Smooth muscle cell (in vitro differentiated cells): Measurements from ENCODE around the gene PLEKHB2. TPM values are rescaled to one million over a fixed set of nuclear protein-coding genes. Genes with fewer than 3 reads are reported as not detected.

Source experiments
- DNase-seq: peaks from one replicate; lab custom pipeline; 2025; ENCODE audit not compliant: unreplicated experiment; lab: John Stamatoyannopoulos, UW
- H2AFZ ChIP-seq: fragments of 200-600 bp; sonication (generic); 2 replicates; pipeline ENCODE4 v1.6.0; 2016; ENCODE audit warnings: antibody characterized with exemption, low read depth, mild to moderate bottlenecking
- H3F3A ChIP-seq: fragments of 200-600 bp; sonication (generic); 2 replicates; pipeline ENCODE4 v1.6.0; 2017; ENCODE audit warnings: antibody characterized with exemption, low read depth
- H3K27ac ChIP-seq: fragments of 200-600 bp; sonication (generic); 2 replicates; pipeline ENCODE4 v1.5.1; 2016; ENCODE audit warnings: low read depth, mild to moderate bottlenecking
- H3K27me3 ChIP-seq: fragments of 200-600 bp; sonication (generic); 2 replicates; pipeline ENCODE4 v1.6.1; 2016; ENCODE audit warnings: low read depth, mild to moderate bottlenecking
- H3K36me3 ChIP-seq: fragments of 200-600 bp; sonication (generic); 2 replicates; pipeline ENCODE4 v1.5.1; 2016; ENCODE audit warnings: low read depth
- H3K4me1 ChIP-seq: fragments of 200-600 bp; sonication (generic); 2 replicates; pipeline ENCODE4 v1.5.1; 2016; ENCODE audit warnings: low read depth
- H3K4me2 ChIP-seq: fragments of 200-600 bp; sonication (generic); 2 replicates; pipeline ENCODE4 v1.6.0; 2016; ENCODE audit warnings: mild to moderate bottlenecking
- H3K4me3 ChIP-seq: fragments of 200-600 bp; sonication (generic); 2 replicates; pipeline ENCODE4 v1.5.1; 2016; ENCODE audit warnings: mild to moderate bottlenecking
- H3K79me2 ChIP-seq: fragments of 200-600 bp; sonication (generic); 2 replicates; pipeline ENCODE4 v1.6.0; 2016; ENCODE audit warnings: low read depth, mild to moderate bottlenecking
- H3K9ac ChIP-seq: fragments of 200-600 bp; sonication (generic); 2 replicates; pipeline ENCODE4 v1.6.0; 2016; ENCODE audit warnings: low read depth
- H3K9me3 ChIP-seq: fragments of 200-600 bp; sonication (generic); replicated peaks from 2 replicates; pipeline ENCODE4 v1.5.1; 2016; ENCODE audit warnings: low read depth
- H4K20me1 ChIP-seq: fragments of 200-600 bp; sonication (generic); 2 replicates; pipeline ENCODE4 v1.6.0; 2016; ENCODE audit warnings: low read depth
- CTCF ChIP-seq: fragments of 200-600 bp; sonication (generic); IDR thresholded peaks from 2 replicates; pipeline ENCODE4 v1.5.1; 2017; ENCODE audit warnings: borderline replicate concordance, mild to moderate bottlenecking, antibody characterized with exemption; ENCODE audit not compliant: insufficient read depth, poor library complexity, severe bottlenecking
- WGBS: methylation state at CpG from one replicate; pipeline ENCODE4 v1.1.7; 2016; ENCODE audit warnings: low lambda C conversion rate; 5-methylcytosine and 5-hydroxymethylcytosine counted together
- polyA plus RNA-seq: library from polyadenylated mRNA; unstranded; fragments of >200 nt; fragmentation: Nextera tagmentation; extraction: Ambion mirVana; gene quantifications from 2 replicates; pipeline ENCODE4 v1.2.1, GENCODE V29; 2016
- total RNA-seq: library from RNA; depleted of rRNA; stranded (reverse); fragments of >200 nt; gene quantifications from 2 replicates; pipeline ENCODE4 v1.2.3, GENCODE V29; 2014

The PLEKHB2 gene
- total and polyA plus RNA-seq, 2 experiments from 2014 or later: 25.7 to 33.6 TPM

- no peak overlapping the region for H3K27ac ChIP-seq
- no peak overlapping the region for H3K4me3 ChIP-seq
- no peaks in the 10 kb centered on the region for H3K27me3 ChIP-seq
- H3K9me3 ChIP-seq: no peaks in the 10 kb centered on the region
- no peak for TF ChIP-seq CTCF
- WGBS: 95% methylated on average over 2 of the region's 2 CpGs
- H4K20me1 ChIP-seq: peaks cover 27% of the 10 kb centered on the region
- H3K4me1 ChIP-seq: peaks cover 14% of the 10 kb centered on the region
- no peaks in the 10 kb centered on the region for H3K36me3 ChIP-seq
- H2AFZ ChIP-seq: no peak overlapping the region
- no peak overlapping the region for H3K9ac ChIP-seq
- DNase-seq: no peak
- H3K79me2 ChIP-seq: peaks cover 30% of the 10 kb centered on the region
- H3K4me2 ChIP-seq: no peak overlapping the region
- peaks cover 7% of the 10 kb centered on the region for H3F3A ChIP-seq
Observed at GRCh38 chr2:131103165-131103564, 2.0 kb upstream of the PLEKHB2 start.

- Histone ChIP-seq H3K4me1 (peaks cover 14% of the 10 kb centered on the region), H3K27ac (peak overlapping the region; percentile 97), H3K4me3 (peak overlapping the region; percentile 85), H4K20me1 (peaks cover 42% of the 10 kb centered on the region), H3K9ac (peak overlapping the region; percentile 88), H3K9me3 (no peaks in the 10 kb centered on the region), H3K79me2 (peaks cover 45% of the 10 kb centered on the region), H2AFZ (peak overlapping the region; percentile 83), H3K27me3 (no peaks in the 10 kb centered on the region), H3F3A (peaks cover 7% of the 10 kb centered on the region), H3K36me3 (no peaks in the 10 kb centered on the region), H3K4me2 (peak overlapping the region; percentile 89)
- DNase-seq: peak; percentile 59
- TF ChIP-seq CTCF: no peak
- WGBS: 4% methylated on average over 20 of the region's 20 CpGs
Observed at GRCh38 chr2:131104487-131105155, 515 bp upstream of the PLEKHB2 start.

GRCh38 chr2:131105950-131106801 lies 1.0 kb downstream of the PLEKHB2 start:
- Histone ChIP-seq H3F3A (peaks cover 7% of the 10 kb centered on the region), H2AFZ (no peak overlapping the region), H3K4me3 (peak overlapping the region; percentile 85), H3K9me3 (no peaks in the 10 kb centered on the region), H3K4me1 (peaks cover 14% of the 10 kb centered on the region), H3K4me2 (peak overlapping the region; percentile 89), H3K79me2 (peaks cover 60% of the 10 kb centered on the region), H3K36me3 (no peaks in the 10 kb centered on the region), H3K27me3 (no peaks in the 10 kb centered on the region), H3K27ac (peak overlapping the region; percentile 97), H3K9ac (peak overlapping the region; percentile 88), H4K20me1 (peaks cover 55% of the 10 kb centered on the region)
- TF ChIP-seq CTCF: no peak
- DNase-seq: no peak
- WGBS: 5% methylated on average over 19 of the region's 19 CpGs
